HG03159 (cell line): Measurements from ENCODE around the gene STRBP.

Experiments
- ATAC-seq: cut with Tn5 transposase; IDR thresholded peaks from one replicate; pipeline ENCODE4 v1.9.1; 2021; ENCODE audit warnings: mild to moderate bottlenecking, moderate library complexity; ENCODE audit not compliant: unreplicated experiment

Gene STRBP

DNA sequence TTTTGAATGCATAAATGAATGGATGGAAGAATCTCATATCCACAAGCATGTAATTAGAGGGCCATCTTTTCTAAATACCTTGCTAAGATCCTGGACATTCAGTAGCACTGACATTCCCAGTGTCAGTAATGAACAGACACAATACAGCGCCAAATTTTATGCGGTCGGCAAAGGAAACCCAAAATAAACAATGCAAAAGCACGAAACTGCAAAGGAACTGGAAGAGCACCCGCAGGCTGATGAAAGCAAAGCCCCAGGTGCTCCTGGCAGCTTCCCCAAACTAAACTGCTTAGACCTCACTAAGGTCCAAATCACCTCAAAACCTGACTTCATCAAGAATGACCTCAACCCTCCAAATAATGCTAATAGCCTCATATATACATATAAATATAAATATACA is 133.0 kb downstream of the STRBP start:
- no peak for ATAC-seq

- no peak for ATAC-seq
These were observed 135.7 kb downstream of the STRBP start for GRCh38 chr9:123132696-123133095.

DNA sequence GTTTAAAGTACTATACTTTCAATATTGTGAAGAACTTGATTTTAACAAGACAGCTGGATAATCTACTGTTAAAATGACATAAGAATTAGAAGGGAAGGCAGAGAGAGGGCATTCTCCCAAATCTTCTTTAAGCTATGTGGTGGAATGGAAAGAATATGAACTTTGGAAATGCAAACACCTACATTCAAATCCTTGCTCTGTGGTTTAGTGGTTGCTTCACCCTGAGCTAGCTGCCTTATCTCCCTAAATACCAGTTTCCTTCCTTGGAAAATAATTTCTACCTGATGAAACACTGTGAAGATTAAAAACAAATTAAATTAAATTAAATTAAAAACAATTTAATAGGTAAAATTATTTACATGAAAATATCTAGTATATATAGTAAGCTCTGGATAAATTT is 136.4 kb downstream of the STRBP start:
- ATAC-seq, result no peak

DNA sequence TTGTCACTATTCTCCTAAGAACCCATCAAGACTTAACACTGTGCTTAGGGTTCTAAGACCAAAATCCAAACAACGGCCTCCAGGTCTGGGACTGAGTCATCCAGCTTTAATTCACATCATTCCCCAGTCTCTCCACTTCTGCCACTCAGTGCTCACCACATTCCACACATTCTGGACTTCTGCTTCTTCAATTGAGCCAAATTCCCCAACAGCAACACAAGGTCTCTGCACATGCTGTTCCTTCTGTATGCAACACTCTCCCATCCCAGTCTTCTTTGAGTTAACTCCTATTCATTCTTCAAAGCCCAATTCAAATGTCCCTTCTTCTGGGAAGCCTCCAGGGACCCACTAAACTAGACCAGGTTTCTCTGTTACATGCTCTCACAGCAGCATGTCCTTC is 137.1 kb downstream of the STRBP start:
- ATAC-seq, result no peak

DNA sequence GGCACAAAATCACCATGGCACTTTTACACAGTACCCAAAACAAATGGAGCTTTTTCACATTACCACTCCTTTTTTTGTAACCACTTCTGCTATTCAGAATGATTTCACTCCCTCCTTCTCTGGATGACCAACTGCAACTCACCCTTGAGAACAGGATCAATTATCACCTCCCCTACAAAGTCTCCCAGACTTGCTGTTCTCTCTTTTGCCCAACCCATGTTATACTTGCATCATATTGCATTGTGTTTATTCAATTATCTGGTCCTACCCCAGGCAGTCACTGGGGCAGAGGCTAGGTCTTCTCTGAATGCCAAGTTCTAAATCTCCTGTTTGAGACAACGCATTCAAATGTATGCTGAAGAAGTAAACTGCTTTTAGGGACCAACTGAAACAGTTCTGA is 139.0 kb downstream of the STRBP start:
- no peak for ATAC-seq

DNA sequence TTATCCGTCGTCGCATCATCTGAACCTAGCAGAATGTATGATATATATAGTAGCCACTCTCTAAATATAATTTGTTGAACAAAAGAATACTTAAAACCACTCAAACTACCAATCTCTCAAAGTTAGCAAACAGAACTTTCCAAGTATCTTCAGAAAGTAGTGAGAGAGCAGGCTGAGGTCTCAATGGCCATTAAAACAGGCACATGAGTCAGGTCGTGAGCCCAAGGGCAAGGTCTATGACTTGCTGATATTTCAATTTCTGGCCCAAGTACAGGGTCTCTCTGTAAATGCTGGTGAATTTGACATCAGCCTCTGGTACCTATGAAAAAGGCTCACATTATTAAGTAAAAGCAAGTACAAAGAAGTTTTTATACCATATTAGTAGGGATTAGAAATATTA is 139.8 kb downstream of the STRBP start:
- no peak for ATAC-seq

GRCh38 chr9:123127512-123128075 is 140.8 kb downstream of the STRBP start:
- no peak for ATAC-seq

- no peak for ATAC-seq
These were observed 146.9 kb downstream of the STRBP start for GRCh38 chr9:123121457-123121856.

DNA sequence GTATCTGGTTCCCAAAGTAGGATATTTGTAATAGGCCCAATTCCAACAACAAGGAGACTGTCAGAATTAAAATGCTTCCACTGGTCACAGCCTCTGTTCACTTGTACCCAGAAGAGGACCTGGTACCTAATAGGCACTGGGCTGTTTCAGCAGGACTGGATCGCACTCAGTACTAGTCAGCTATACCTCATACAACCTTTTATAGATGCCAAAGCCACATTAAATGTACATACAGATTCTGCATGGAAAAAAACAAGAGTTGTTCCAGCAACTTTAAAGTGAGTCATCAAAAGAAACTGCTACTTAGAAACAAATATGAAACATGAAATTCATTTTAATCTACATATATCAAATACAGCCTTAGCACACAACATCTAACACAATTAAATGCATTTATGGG is 147.4 kb downstream of the STRBP start:
- ATAC-seq, result no peak

- no peak for ATAC-seq
These were observed 148.3 kb downstream of the STRBP start for GRCh38 chr9:123120131-123120530.

GRCh38 chr9:123119566-123119965 is 148.8 kb downstream of the STRBP start:
- no peak for ATAC-seq

DNA sequence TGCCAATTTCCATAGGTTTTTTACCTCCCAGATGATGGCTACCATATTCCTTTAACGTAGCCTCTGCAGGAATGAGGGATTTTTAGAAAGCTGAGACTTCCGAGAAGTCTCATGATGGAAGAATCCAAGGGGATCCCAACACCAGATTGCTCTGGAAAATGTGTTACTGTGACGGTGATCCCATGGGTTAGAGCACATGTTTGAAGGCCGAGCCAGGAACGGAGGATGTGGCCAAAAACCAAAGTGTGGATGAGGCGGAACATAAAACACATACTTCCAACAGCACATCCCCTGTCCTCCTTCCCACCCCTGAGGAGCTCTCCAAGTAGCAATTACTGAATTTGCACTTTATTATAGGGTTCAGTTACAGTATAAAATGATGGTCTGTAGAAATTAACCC is 152.3 kb downstream of the STRBP start:
- ATAC-seq, result no peak

GRCh38 chr9:123115146-123115913 is 153.1 kb downstream of the STRBP start:
- ATAC-seq, result no peak

GRCh38 chr9:123113185-123113584 is 155.2 kb downstream of the STRBP start:
- no peak for ATAC-seq

- ATAC-seq, result no peak
These were observed 156.1 kb downstream of the STRBP start for GRCh38 chr9:123112015-123112975.

- no peak for ATAC-seq
These were observed 156.9 kb downstream of the STRBP start for GRCh38 chr9:123111427-123112014.

- ATAC-seq, result no peak
These were observed 158.7 kb downstream of the STRBP start for GRCh38 chr9:123109540-123110279.

- no peak for ATAC-seq
These were observed 159.4 kb downstream of the STRBP start for GRCh38 chr9:123108976-123109375.

DNA sequence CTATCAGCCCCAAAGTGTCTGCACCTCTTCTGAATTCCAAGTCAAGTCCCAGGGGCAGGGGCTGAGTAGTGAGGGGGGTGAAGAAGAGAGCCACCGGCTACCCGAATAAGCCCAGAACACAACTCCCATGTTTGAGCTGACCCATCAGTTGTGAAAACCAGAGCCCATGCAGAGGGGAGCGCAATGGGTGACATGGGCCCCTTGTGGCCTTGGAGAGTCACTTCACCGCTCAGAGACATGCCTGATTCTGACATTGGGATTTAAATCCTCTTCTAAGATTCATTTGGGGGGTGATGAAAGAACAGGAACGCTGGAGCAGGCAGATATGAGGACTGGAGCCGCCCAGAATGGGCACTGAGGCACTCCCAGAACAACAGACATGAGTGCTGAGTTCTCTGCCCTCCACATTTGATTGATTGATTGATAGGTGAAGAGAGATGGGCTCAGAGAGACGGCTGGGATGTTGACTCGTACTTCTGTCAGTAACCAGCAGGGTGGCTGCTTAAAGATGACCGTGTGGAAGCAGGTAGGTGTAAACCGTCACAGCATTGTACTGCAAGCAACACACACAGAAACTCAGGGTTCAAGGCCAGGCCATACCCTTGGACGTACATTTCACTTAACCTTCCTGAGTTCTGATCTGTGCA is 160.6 kb downstream of the STRBP start:
- ATAC-seq, result no peak

GRCh38 chr9:123105490-123105889 is 162.9 kb downstream of the STRBP start:
- ATAC-seq, result no peak
